GM21529 (cell line): Measurements from ENCODE around the gene OIP5.
"Not testable (repeated sequence)": the region's sequence is repeated elsewhere in the genome, so short reads cannot be mapped to it uniquely, and the experiment has no call there.

Source experiments
- ATAC-seq: cut with Tn5 transposase; IDR thresholded peaks from one replicate; pipeline ENCODE4 v1.9.1; 2021; ENCODE audit not compliant: unreplicated experiment

OIP5 gene

DNA sequence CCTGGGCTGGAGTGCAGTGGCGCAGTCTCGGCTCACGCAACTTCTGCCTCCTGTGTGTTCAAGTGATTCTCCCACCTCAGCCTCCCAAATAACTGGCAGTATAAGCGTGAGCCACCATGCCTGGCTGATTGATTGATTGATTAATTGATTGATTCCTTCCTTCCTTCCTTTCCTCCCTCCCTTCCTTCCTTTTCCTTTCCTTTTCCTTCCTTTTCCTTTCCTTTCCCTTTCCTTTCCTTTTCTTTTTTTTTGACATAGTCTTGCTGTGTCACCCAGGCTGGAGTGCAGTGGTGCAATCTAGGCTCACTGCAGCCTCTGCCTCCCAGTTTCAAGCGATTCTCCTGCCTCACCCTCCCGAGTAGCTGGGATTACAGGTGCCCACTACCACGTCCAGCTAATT is 71.5 kb downstream of the OIP5 start:
- ATAC-seq, result not testable (repeated sequence)

DNA sequence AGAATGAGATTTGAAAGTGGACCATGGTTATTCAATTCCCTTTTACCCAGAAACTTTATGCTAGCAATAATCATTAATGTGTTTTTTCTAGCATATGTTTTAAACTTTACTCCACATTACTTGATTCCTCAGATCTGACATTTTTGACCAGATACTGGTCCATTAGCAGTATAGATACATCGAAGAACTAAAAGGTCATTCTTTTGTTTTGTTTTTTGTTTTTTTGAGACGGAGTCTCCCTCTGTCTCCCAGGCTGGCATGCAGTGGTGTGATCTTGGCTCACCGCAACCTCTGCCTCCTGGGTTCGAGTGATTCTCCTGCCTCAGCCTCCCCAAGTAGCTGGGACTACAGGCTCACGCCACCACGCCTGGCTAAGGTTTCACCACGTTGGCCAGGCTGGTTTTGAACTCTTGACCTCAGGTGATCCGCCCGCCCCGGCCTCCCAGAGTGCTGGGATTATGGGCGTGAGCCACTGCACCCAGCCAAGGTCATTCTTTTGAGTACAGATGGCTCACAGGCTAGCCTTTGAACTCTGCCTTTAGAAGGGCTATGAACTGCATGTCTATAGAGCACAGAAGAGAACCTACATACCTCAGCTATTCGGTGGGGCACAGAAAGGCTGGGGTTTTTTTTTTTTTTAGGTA is 72.7 kb downstream of the OIP5 start:
- no peak for ATAC-seq
